ENCODE data around the gene DCUN1D2.
A peak's percentile ranks its signal among the peaks of the same experiment; 100 is the strongest.

The DCUN1D2 gene

DNA sequence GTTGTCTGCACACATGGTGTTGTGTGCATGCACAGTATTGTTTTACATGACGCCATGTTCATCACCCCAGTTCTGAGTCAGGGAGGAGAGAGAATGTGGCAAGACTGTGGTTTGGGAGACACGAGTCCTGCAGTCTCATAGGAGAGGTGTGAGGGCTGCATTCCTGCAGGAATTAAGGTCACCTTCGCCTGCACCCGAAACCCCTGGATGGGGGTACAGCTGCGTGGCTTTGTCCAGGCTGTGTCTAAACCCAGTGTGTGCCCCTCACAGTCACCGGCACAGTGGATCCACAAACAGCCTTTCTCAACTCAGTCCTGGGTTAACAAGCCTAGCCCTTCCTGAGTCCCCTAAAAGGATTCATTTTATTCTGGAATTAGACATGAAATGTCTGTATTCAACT, 42.9 kb downstream of the DCUN1D2 start:
- Histone ChIP-seq H3K4me2 (ENCODE audit: low read length) (peak overlapping the region; percentile 100), H3K27ac (ENCODE audit: low read depth, low read length) (peak overlapping the region; percentile 88), H3K4me3 (ENCODE audit: low read length) (peak overlapping the region; percentile 99), H3K4me1 (ENCODE audit: control insufficient read depth, low read length) (peaks cover 70% of the 10 kb centered on the region), H4K20me1 (ENCODE audit: control insufficient read depth, insufficient read depth, low read depth, low read length) (no peaks in the 10 kb centered on the region), H3F3A (ENCODE audit: control insufficient read depth, insufficient read depth) (peaks cover 40% of the 10 kb centered on the region), H3K36me3 (ENCODE audit: control insufficient read depth, low read length) (peaks cover 27% of the 10 kb centered on the region), H3K9me2 (replicated peaks; ENCODE audit: control insufficient read depth, low read length) (no peaks in the 10 kb centered on the region), H3K9me3 (ENCODE audit: control insufficient read depth, insufficient read depth, low read length) (no peaks in the 10 kb centered on the region), H3K27me3 (ENCODE audit: control insufficient read depth, low read length) (no peaks in the 10 kb centered on the region), H3K79me2 (ENCODE audit: control insufficient read depth, low read length) (peaks cover 24% of the 10 kb centered on the region)
- no peak for TF ChIP-seq EZH2phosphoT487 (IDR thresholded peaks at IDR 0.05; ENCODE audit: borderline replicate concordance, low read length)

DNA sequence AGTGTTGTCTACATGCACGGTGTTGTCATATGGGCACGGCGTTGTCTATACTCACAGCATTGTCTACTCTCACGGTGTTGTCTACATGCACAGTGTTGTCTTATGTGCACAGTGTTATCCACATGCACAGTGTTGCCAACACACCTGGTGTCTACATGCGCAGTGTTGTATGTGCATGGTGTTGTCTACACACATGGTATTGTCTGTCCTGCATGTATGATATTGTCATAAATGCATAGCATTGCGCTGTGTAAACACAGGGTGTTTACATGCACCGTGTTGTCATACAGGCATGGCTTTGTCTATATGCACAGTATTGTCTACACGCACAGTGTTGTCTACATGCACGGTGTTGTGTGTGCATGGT, 44.0 kb downstream of the DCUN1D2 start:
- Histone ChIP-seq H3K27ac (ENCODE audit: low read depth, low read length) (peak overlapping the region; percentile 97), H3K27me3 (ENCODE audit: control insufficient read depth, low read length) (no peaks in the 10 kb centered on the region), H3F3A (ENCODE audit: control insufficient read depth, insufficient read depth) (peaks cover 38% of the 10 kb centered on the region), H3K9me3 (ENCODE audit: control insufficient read depth, insufficient read depth, low read length) (no peaks in the 10 kb centered on the region), H4K20me1 (ENCODE audit: control insufficient read depth, insufficient read depth, low read depth, low read length) (no peaks in the 10 kb centered on the region), H3K36me3 (ENCODE audit: control insufficient read depth, low read length) (peaks cover 29% of the 10 kb centered on the region), H3K4me3 (ENCODE audit: low read length) (peak overlapping the region; percentile 99), H3K9me2 (replicated peaks; ENCODE audit: control insufficient read depth, low read length) (no peaks in the 10 kb centered on the region), H3K4me1 (ENCODE audit: control insufficient read depth, low read length) (peaks cover 65% of the 10 kb centered on the region), H3K79me2 (ENCODE audit: control insufficient read depth, low read length) (peaks cover 24% of the 10 kb centered on the region), H3K4me2 (ENCODE audit: low read length) (peak overlapping the region; percentile 100)
- TF ChIP-seq CTCF (IDR thresholded peaks at IDR 0.05; ENCODE audit: low read depth, low read length, poor library complexity, severe bottlenecking) (no peak), EZH2phosphoT487 (IDR thresholded peaks at IDR 0.05; ENCODE audit: borderline replicate concordance, low read length) (no peak)

DNA sequence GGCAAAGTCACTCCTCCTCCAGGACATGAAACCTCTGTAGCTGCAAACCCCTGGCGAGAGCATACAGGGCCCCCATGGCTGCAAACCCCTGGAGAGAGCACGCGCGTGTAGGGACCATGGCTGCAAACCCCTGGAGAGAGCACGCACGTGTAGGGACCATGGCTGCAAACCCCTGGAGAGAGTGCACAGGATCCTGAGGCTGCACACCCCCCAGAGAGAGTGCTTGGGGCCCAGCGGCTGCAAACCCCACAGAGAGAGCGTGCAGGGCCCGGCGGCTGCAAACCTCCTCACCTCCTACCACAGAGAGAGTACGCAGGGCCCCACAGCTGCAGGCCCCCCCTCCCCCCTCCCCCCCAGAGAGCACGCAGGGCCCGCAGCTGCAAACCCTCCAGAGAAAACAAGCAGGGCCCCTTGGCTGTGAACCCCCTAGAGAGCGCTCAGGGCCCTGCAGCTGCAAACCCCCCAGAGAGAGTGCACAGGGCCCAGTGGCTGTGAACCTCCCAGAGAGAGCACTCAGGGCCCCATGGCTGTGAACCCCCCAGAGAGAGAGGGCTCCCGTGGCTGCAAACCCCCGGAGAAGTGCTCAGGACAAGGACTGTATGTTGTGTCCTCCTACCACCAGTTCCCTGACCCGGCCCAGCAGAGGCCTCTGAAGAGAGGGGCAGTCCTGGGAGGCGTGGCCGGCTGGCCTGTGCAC, 44.6 kb downstream of the DCUN1D2 start:
- H3K9me2 ChIP-seq (replicated peaks; ENCODE audit: control insufficient read depth, low read length) = no peaks in the 10 kb centered on the region
- H3K36me3 ChIP-seq (ENCODE audit: control insufficient read depth, low read length) = peaks cover 29% of the 10 kb centered on the region
- no peaks in the 10 kb centered on the region for H4K20me1 ChIP-seq (ENCODE audit: control insufficient read depth, insufficient read depth, low read depth, low read length)
- H3K27ac ChIP-seq (ENCODE audit: low read depth, low read length) = peak overlapping the region; percentile 97
- no peaks in the 10 kb centered on the region for H3K9me3 ChIP-seq (ENCODE audit: control insufficient read depth, insufficient read depth, low read length)
- H3K4me3 ChIP-seq (ENCODE audit: low read length) = peak overlapping the region; percentile 99
- no peak for TF ChIP-seq EZH2phosphoT487 (IDR thresholded peaks at IDR 0.05; ENCODE audit: borderline replicate concordance, low read length)
- TF ChIP-seq CTCF (IDR thresholded peaks at IDR 0.05; ENCODE audit: low read depth, low read length, poor library complexity, severe bottlenecking) = no peak
- peaks cover 64% of the 10 kb centered on the region for H3K4me1 ChIP-seq (ENCODE audit: control insufficient read depth, low read length)
- peak overlapping the region; percentile 100 for H3K4me2 ChIP-seq (ENCODE audit: low read length)
- peaks cover 36% of the 10 kb centered on the region for H3F3A ChIP-seq (ENCODE audit: control insufficient read depth, insufficient read depth)
- H3K79me2 ChIP-seq (ENCODE audit: control insufficient read depth, low read length) = peaks cover 24% of the 10 kb centered on the region
- no peaks in the 10 kb centered on the region for H3K27me3 ChIP-seq (ENCODE audit: control insufficient read depth, low read length)

GRCh38 chr13:113443991-113444390, 46.5 kb downstream of the DCUN1D2 start:
- Histone ChIP-seq H3K9me3 (ENCODE audit: control insufficient read depth, insufficient read depth, low read length) (no peaks in the 10 kb centered on the region), H3K4me3 (ENCODE audit: low read length) (no peak overlapping the region; the same call in 1 of the 2 replicates), H3K27ac (ENCODE audit: low read depth, low read length) (peak overlapping the region; percentile 97), H4K20me1 (ENCODE audit: control insufficient read depth, insufficient read depth, low read depth, low read length) (no peaks in the 10 kb centered on the region), H3K9me2 (replicated peaks; ENCODE audit: control insufficient read depth, low read length) (no peaks in the 10 kb centered on the region), H3K79me2 (ENCODE audit: control insufficient read depth, low read length) (peaks cover 18% of the 10 kb centered on the region), H3K4me1 (ENCODE audit: control insufficient read depth, low read length) (peaks cover 55% of the 10 kb centered on the region), H3K4me2 (ENCODE audit: low read length) (peak overlapping the region; percentile 79; the same call in 1 of the 2 replicates), H3K36me3 (ENCODE audit: control insufficient read depth, low read length) (peaks cover 29% of the 10 kb centered on the region), H3K27me3 (ENCODE audit: control insufficient read depth, low read length) (no peaks in the 10 kb centered on the region), H3F3A (ENCODE audit: control insufficient read depth, insufficient read depth) (peaks cover 29% of the 10 kb centered on the region)
- no peak for TF ChIP-seq CTCF (IDR thresholded peaks at IDR 0.05; ENCODE audit: low read depth, low read length, poor library complexity, severe bottlenecking)
- TF ChIP-seq EZH2phosphoT487 (IDR thresholded peaks at IDR 0.05; ENCODE audit: borderline replicate concordance, low read length) = no peak
